H1 (cell line): Measurements from ENCODE around the gene METAP1D. TPM values are rescaled to one million over a fixed set of nuclear protein-coding genes. Genes with fewer than 3 reads are reported as not detected.
A peak's percentile ranks its signal among the peaks of the same experiment; 100 is the strongest.

ENCODE experiments used
- CTCF ChIA-PET: fragments of 300-600 bp; sonication (Branson Sonifier 250); formaldehyde crosslinking; loops from one replicate; lab custom pipeline; 2021; ENCODE audit not compliant: partially characterized antibody; lab: Charles Lee
- POLR2A ChIA-PET: fragments of 300-600 bp; sonication (Branson Sonifier 250); formaldehyde crosslinking; loops from one replicate; lab custom pipeline; 2021; ENCODE audit warnings: inconsistent platforms; ENCODE audit not compliant: partially characterized antibody; lab: Charles Lee
- DNase-seq, 2 experiments: peaks; one replicate each; pipeline versions ENCODE4 v3.0.0 to v3.0.0-alpha.2; 2010 to 2022; ENCODE audit warnings: low spot score in 2 of 2, low read depth in 1 of 2, mixed read lengths in 1 of 2
- FAIRE-seq: peaks from 2 replicates; lab custom pipeline; 2011; peaks lifted over from hg19 to GRCh38; lab: Jason Lieb, UNC
- H2AFZ ChIP-seq: 2 replicates; pipeline ENCODE4 v1.8.1; 2012; ENCODE audit warnings: low read length, inconsistent platforms
- H2AK5ac ChIP-seq: 2 replicates; pipeline ENCODE4 v1.6.1; 2013; ENCODE audit warnings: low read depth, low read length
- H2BK120ac ChIP-seq: replicated peaks from 2 replicates; pipeline ENCODE3; 2013; ENCODE audit warnings: low read depth, low read length, inconsistent platforms
- H2BK12ac ChIP-seq: 2 replicates; pipeline ENCODE4 v1.6.1; 2013; ENCODE audit warnings: low read depth, low read length
- H2BK15ac ChIP-seq: 2 replicates; pipeline ENCODE4 v1.6.1; 2013; ENCODE audit warnings: low read length
- H2BK20ac ChIP-seq: 2 replicates; pipeline ENCODE4 v1.6.1; 2013; ENCODE audit warnings: low read length
- H2BK5ac ChIP-seq: 2 replicates; pipeline ENCODE4 v1.6.1; 2013; ENCODE audit warnings: low read depth, low read length
- H3K14ac ChIP-seq: 2 replicates; pipeline ENCODE4 v1.6.1; 2013; ENCODE audit warnings: inconsistent platforms; ENCODE audit not compliant: insufficient read length
- H3K18ac ChIP-seq: 2 replicates; pipeline ENCODE4 v1.6.1; 2013; ENCODE audit warnings: low read length; ENCODE audit errors: extremely low read depth
- H3K23ac ChIP-seq: 2 replicates; pipeline ENCODE4 v1.6.1; 2013; ENCODE audit warnings: inconsistent platforms; ENCODE audit not compliant: insufficient read length
- H3K23me2 ChIP-seq: 2 replicates; pipeline ENCODE4 v1.6.1; 2013; ENCODE audit warnings: low read depth, low read length
- H3K27ac ChIP-seq: 2 replicates; pipeline ENCODE4 v1.6.1; 2011; ENCODE audit warnings: low read depth, low read length, inconsistent platforms
- H3K27me3 ChIP-seq, 4 experiments: replicated peaks in 1 of 4; 1 replicate in 1 of 4; 2 replicates in 3 of 4; pipeline versions ENCODE4 v1.6.1 to v1.8.1; 2011 to 2013; ENCODE audit warnings: low read length in 3 of 4, mild to moderate bottlenecking in 3 of 4, inconsistent platforms in 2 of 4, mixed read lengths in 2 of 4, moderate library complexity in 1 of 4; ENCODE audit not compliant: control insufficient read depth in 3 of 4, insufficient read depth in 3 of 4; ENCODE audit errors: extremely low read depth in 1 of 4
- H3K36me3 ChIP-seq, 4 experiments: 2 replicates each; pipeline versions ENCODE4 v1.6.1 to v1.8.1; 2011 to 2013; ENCODE audit warnings: mild to moderate bottlenecking in 4 of 4, low read length in 3 of 4, moderate library complexity in 2 of 4, control low read depth in 1 of 4, inconsistent platforms in 1 of 4; ENCODE audit not compliant: insufficient read depth in 4 of 4, control insufficient read depth in 2 of 4
- H3K4ac ChIP-seq: replicated peaks from 2 replicates; pipeline ENCODE3; 2013; ENCODE audit warnings: low read length, low read depth, mixed read lengths, inconsistent platforms; ENCODE audit not compliant: insufficient read length
- H3K4me1 ChIP-seq, 4 experiments: replicated peaks in 1 of 4; 1 replicate in 1 of 4; 2 replicates in 3 of 4; pipeline versions ENCODE4 v1.6.1 to v1.8.1; 2011 to 2013; ENCODE audit warnings: low read length in 3 of 4, inconsistent platforms in 2 of 4, mixed read lengths in 1 of 4; ENCODE audit not compliant: insufficient read depth in 4 of 4, control insufficient read depth in 3 of 4
- H3K4me2 ChIP-seq, 2 experiments: 2 replicates each; pipeline versions ENCODE4 v1.6.1 to v1.8.1; 2011 to 2013; ENCODE audit warnings: low read depth in 2 of 2, low read length in 2 of 2, control low read depth in 1 of 2, inconsistent platforms in 1 of 2, mild to moderate bottlenecking in 1 of 2; ENCODE audit not compliant: insufficient read depth in 1 of 2
- H3K4me3 ChIP-seq, 4 experiments: fragments of 200-600, 300-600 bp in 1 of 4; sonication (generic), shearing (Covaris generic), sonication (Bioruptor Twin) in 1 of 4; 2 replicates each; pipeline versions ENCODE4 v1.5.1 to v1.8.1; 2011 to 2016; ENCODE audit warnings: low read length in 4 of 4, low read depth in 3 of 4, control low read depth in 2 of 4, inconsistent platforms in 2 of 4, mild to moderate bottlenecking in 2 of 4, mixed read lengths in 1 of 4, moderate library complexity in 1 of 4; ENCODE audit not compliant: insufficient read depth in 2 of 4; ENCODE audit errors: extremely low read depth in 1 of 4
- H3K56ac ChIP-seq: replicated peaks from 2 replicates; pipeline ENCODE3; 2013; ENCODE audit warnings: low read depth, mild to moderate bottlenecking, mixed read lengths, low read length, inconsistent platforms; ENCODE audit not compliant: insufficient read length
- H3K79me1 ChIP-seq: 2 replicates; pipeline ENCODE4 v1.6.1; 2013; ENCODE audit warnings: low read depth, low read length, control low read depth
- H3K79me2 ChIP-seq, 2 experiments: 2 replicates each; pipeline versions ENCODE4 v1.6.1 to v1.8.1; 2012 to 2013; ENCODE audit warnings: low read length in 2 of 2, mild to moderate bottlenecking in 2 of 2, inconsistent platforms in 1 of 2; ENCODE audit not compliant: insufficient read depth in 2 of 2, control insufficient read depth in 1 of 2
- H3K9ac ChIP-seq, 4 experiments: replicated peaks in 1 of 4; 1 replicate in 1 of 4; 2 replicates in 3 of 4; pipeline versions ENCODE4 v1.6.1 to v1.8.1; 2011 to 2013; ENCODE audit warnings: low read depth in 3 of 4, low read length in 3 of 4, control low read depth in 2 of 4, mild to moderate bottlenecking in 2 of 4, moderate library complexity in 2 of 4, inconsistent platforms in 1 of 4; ENCODE audit errors: extremely low read depth in 1 of 4
- H3K9me3 ChIP-seq, 2 experiments: 2 replicates each; pipeline versions ENCODE4 v1.6.1 to v1.8.1; 2012 to 2013; ENCODE audit warnings: mild to moderate bottlenecking in 2 of 2, moderate library complexity in 2 of 2, control low read depth in 1 of 2, inconsistent platforms in 1 of 2, low read depth in 1 of 2, low read length in 1 of 2, mixed read lengths in 1 of 2; ENCODE audit not compliant: insufficient read depth in 2 of 2
- H4K20me1 ChIP-seq, 2 experiments: replicated peaks in 1 of 2; 2 replicates each; pipeline versions ENCODE3 to v1.8.1; 2011 to 2013; ENCODE audit warnings: inconsistent platforms in 2 of 2, low read length in 2 of 2, mild to moderate bottlenecking in 1 of 2; ENCODE audit not compliant: insufficient read depth in 2 of 2, control insufficient read depth in 1 of 2
- H4K5ac ChIP-seq: 2 replicates; pipeline ENCODE4 v1.6.1; 2013; ENCODE audit warnings: low read length, low read depth, mixed read lengths, inconsistent platforms; ENCODE audit not compliant: insufficient read length
- H4K8ac ChIP-seq: 2 replicates; pipeline ENCODE4 v1.8.0; 2013; ENCODE audit warnings: mild to moderate bottlenecking, moderate library complexity, low read length, inconsistent platforms; ENCODE audit not compliant: insufficient read depth; ENCODE audit errors: extremely low read depth
- H4K91ac ChIP-seq: replicated peaks from 2 replicates; pipeline ENCODE3; 2013; ENCODE audit warnings: low read length, mixed read lengths, inconsistent platforms; ENCODE audit not compliant: insufficient read length
- JUN ChIP-seq: IDR thresholded peaks from 2 replicates; pipeline ENCODE4 v1.6.1; 2011; ENCODE audit warnings: low read depth, mild to moderate bottlenecking, improper control_type of control experiment, low read length
- TAF1 ChIP-seq: IDR thresholded peaks from 2 replicates; pipeline ENCODE4 v1.6.1; 2011; ENCODE audit warnings: mild to moderate bottlenecking, low read depth, low read length
- WGBS, 2 experiments: shearing (Covaris generic) in 1 of 2; methylation state at CpG; one replicate each; pipeline versions ENCODE4 v1.1.6 to v1.1.7; 2013 to 2015; ENCODE audit warnings: low lambda C conversion rate in 2 of 2, mixed read lengths in 2 of 2, inconsistent platforms in 1 of 2, low coverage in 1 of 2, missing lambda C conversion rate in 1 of 2; ENCODE audit not compliant: insufficient replicate concordance in 2 of 2, insufficient coverage in 1 of 2, insufficient read length in 1 of 2; ENCODE audit errors: extremely low coverage in 1 of 2, missing lambda C conversion rate in 1 of 2; 5-methylcytosine and 5-hydroxymethylcytosine counted together
- polyA plus RNA-seq, 7 experiments: library from polyadenylated mRNA; depleted of rRNA in 3 of 7; stranded (reverse) in 5 of 7; unstranded in 2 of 7; fragments of >200 nt in 5 of 7; fragments of 200-250 nt in 2 of 7; gene quantifications; 1 replicate in 5 of 7; 2 replicates in 1 of 7; 4 replicates in 1 of 7; pipeline versions ENCODE4 v1.2.1 to v1.2.3, GENCODE V29; 2011 to 2013; ENCODE audit warnings: missing spikeins in 2 of 7, mixed read lengths in 2 of 7
- total RNA-seq: library from RNA; stranded (reverse); fragmentation: NEBNext Ultra II Directional; extraction: Animal tissue kit (Norgen Biotek cat#: 25700); gene quantifications from 2 replicates; pipeline ENCODE4 v1.2.1, GENCODE V29; 2021

The METAP1D gene
- total and polyA plus RNA-seq, 2 of the 8 experiments (the other 6 are each of a cell fraction or from before 2014, with no cell fraction given) = 3.9 to 6.2 TPM

DNA sequence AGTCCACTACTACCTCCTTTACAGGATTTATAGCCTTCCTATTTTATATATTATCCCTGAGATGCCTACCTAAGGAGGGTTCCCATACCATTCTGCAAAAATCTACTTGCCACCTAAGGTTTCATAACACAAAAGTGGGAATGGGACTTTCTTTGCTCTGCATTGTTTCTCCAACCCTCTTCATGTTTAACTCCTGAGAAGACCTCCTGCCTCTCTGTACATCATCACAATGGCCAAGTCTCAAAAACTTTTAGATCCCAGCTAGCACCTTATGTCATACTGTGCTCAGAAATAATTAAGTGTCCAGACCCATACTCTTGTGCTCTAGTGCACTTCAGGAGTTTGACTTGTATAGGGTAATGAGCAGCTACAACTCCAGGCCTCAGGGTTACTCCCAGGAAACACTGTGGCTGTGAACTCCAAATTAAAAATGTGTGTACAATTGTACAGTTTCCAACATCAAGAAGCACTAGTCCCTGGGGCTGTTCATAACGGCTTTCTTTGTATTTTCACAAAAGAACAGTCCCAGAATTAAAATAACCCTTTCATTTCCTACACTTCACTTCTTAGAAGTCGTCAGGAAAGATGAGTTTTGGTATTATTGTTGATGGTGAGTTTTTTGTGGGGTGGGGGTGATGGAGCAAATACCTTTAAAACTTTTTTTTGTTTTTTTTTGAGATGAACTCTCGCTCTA lies 39.4 kb downstream of the METAP1D start:
- Histone ChIP-seq H2AK5ac (no peak overlapping the region), H4K5ac (no peak overlapping the region), H3K18ac (no peak overlapping the region), H2BK15ac (no peak overlapping the region), H2BK20ac (no peak overlapping the region), H2BK120ac (no peak overlapping the region), H2BK5ac (no peak overlapping the region), H3K4me2 (no peak overlapping the region), H3K23ac (no peak overlapping the region), H3K4ac (no peak overlapping the region), H4K91ac (no peak overlapping the region), H3K4me1 (no peaks in the 10 kb centered on the region), H3K23me2 (no peaks in the 10 kb centered on the region), H2BK12ac (no peak overlapping the region), H3K27me3 (no peaks in the 10 kb centered on the region), H3K79me2 (no peaks in the 10 kb centered on the region), H3K56ac (no peak overlapping the region), H3K9ac (no peak overlapping the region), H2AFZ (no peak overlapping the region), H4K8ac (no peak overlapping the region), H3K14ac (no peak overlapping the region), H3K79me1 (no peaks in the 10 kb centered on the region), H3K9me3 (no peaks in the 10 kb centered on the region; a peak in 1 of 4 replicates), H3K4me3 (no peak overlapping the region), H3K27ac (no peak overlapping the region), H4K20me1 (no peaks in the 10 kb centered on the region), H3K36me3 (no peaks in the 10 kb centered on the region)
- TF ChIP-seq TAF1 = no peak
- no peak for TF ChIP-seq JUN
- DNase-seq (peak in 1 of 2 experiments; percentile 20), FAIRE-seq (no peak)
- 94% methylated on average over 3 of the region's 3 CpGs; no CpG with 5 or more reads in 1 of the 2 experiments for WGBS, 2 experiments
- ChIA-PET POLR2A (interaction anchor here (1.0 to 1.7 kb wide), 2 partner anchors 23 to 39 kb away, joined by 3 to 4 read pairs; partner anchors contain the start of gene METAP1D), CTCF (interaction anchor here (0.7 to 2.1 kb wide), 7 partner anchors 7 to 423 kb away, joined by 3 to 5 read pairs (median 3); no protein-coding TSS in a partner anchor)
